GM23248 (cell line): ENCODE data around the gene POMP.

Experiments used
- EZH2 ChIP-seq: fragments of 200-600 bp; sonication (generic); IDR thresholded peaks from 2 replicates; pipeline ENCODE4 v1.6.1; 2018; ENCODE audit warnings: antibody characterized with exemption, mild to moderate bottlenecking; ENCODE audit not compliant: insufficient read depth, poor library complexity, severe bottlenecking
- EZH2phosphoT487 ChIP-seq: fragments of 200-600 bp; sonication (generic); IDR thresholded peaks from 2 replicates; pipeline ENCODE4 v1.6.1; 2018; ENCODE audit warnings: antibody characterized with exemption, moderate library complexity, mild to moderate bottlenecking, low read depth; ENCODE audit not compliant: insufficient read depth

GRCh38 chr13:28725046-28725610 lies 66.2 kb downstream of the POMP start:
- TF ChIP-seq EZH2phosphoT487 (no peak), EZH2 (no peak)
